T-cell (primary cell): Measurements from ENCODE around the gene PPIL1. TPM values are rescaled to one million over a fixed set of nuclear protein-coding genes. Genes with fewer than 3 reads are reported as not detected.

ENCODE experiments used
- ATAC-seq, 4 experiments: fragments of 200-7000 bp in 3 of 4; fragments of 150-1000 bp in 1 of 4; cut with Tn5 transposase; replicated peaks in 1 of 4; 1 replicate in 3 of 4; 2 replicates in 1 of 4; pipeline ENCODE4 v1.10.0; 2021; ENCODE audit warnings: moderate library complexity in 3 of 4, mild to moderate bottlenecking in 2 of 4, moderate number of reproducible peaks in 1 of 4
- CTCF ChIA-PET, 2 donors: fragments of 300-600 bp; sonication (Branson Sonifier 250); formaldehyde crosslinking; loops; one replicate each; lab custom pipeline; 2022; ENCODE audit warnings: antibody characterized with exemption in 2 of 2; lab: Charles Lee
- POLR2A ChIA-PET, 2 donors: fragments of 300-600 bp; sonication (Branson Sonifier 250); formaldehyde crosslinking; loops; one replicate each; lab custom pipeline; 2022; ENCODE audit warnings: antibody characterized with exemption in 2 of 2; lab: Charles Lee
- DNase-seq, 35 experiments: peaks; one replicate each; pipeline versions ENCODE4 v3.0.0 to v3.0.0-alpha.2; 2013 to 2023
- H3K27ac ChIP-seq: one replicate; pipeline ENCODE4 v1.5.1; 2013; ENCODE audit warnings: low read length
- H3K27me3 ChIP-seq, 2 experiments: replicated peaks in 1 of 2; 1 replicate in 1 of 2; 2 replicates in 1 of 2; pipeline versions ENCODE4 v1.6.1 to v1.7.0; 2013; ENCODE audit warnings: low read length in 1 of 2, mixed read lengths in 1 of 2; ENCODE audit not compliant: control insufficient read depth in 2 of 2, insufficient read depth in 2 of 2; ENCODE audit errors: extremely low read depth in 1 of 2
- H3K36me3 ChIP-seq, 2 donors: 1 replicate in 1 of 2; 2 replicates in 1 of 2; pipeline versions ENCODE4 v1.6.1 to v1.7.0; 2013; ENCODE audit warnings: low read length in 1 of 2; ENCODE audit not compliant: control insufficient read depth in 2 of 2, insufficient read depth in 1 of 2; ENCODE audit errors: extremely low read depth in 1 of 2
- H3K4me1 ChIP-seq, 2 experiments: 1 replicate in 1 of 2; 2 replicates in 1 of 2; pipeline versions ENCODE4 v1.6.1 to v1.7.0; 2013; ENCODE audit warnings: low read length in 2 of 2, mixed read lengths in 1 of 2; ENCODE audit not compliant: insufficient read depth in 2 of 2, control insufficient read depth in 1 of 2; ENCODE audit errors: extremely low read depth in 1 of 2
- H3K4me3 ChIP-seq, 2 donors: 1 replicate in 1 of 2; 2 replicates in 1 of 2; pipeline versions ENCODE4 v1.5.1 to v1.7.0; 2013; ENCODE audit warnings: mild to moderate bottlenecking in 2 of 2, low read length in 1 of 2, moderate library complexity in 1 of 2; ENCODE audit not compliant: control insufficient read depth in 1 of 2; ENCODE audit errors: extremely low read depth in 1 of 2
- H3K9me3 ChIP-seq: 2 replicates; pipeline ENCODE4 v1.7.0; 2013
- H3K27ac Mint-ChIP-seq, 2 donors: one replicate each; pipeline ENCODE4 v1.8.0; 2020 to 2021; ENCODE audit warnings: mild to moderate bottlenecking in 2 of 2, mixed read lengths in 2 of 2
- H3K27me3 Mint-ChIP-seq, 2 donors: one replicate each; pipeline ENCODE4 v1.8.0; 2021 to 2022; ENCODE audit warnings: mixed read lengths in 2 of 2
- H3K36me3 Mint-ChIP-seq: one replicate; pipeline ENCODE4 v1.8.0; 2021; ENCODE audit warnings: mixed read lengths
- H3K4me1 Mint-ChIP-seq, 3 donors: one replicate each; pipeline ENCODE4 v1.8.0; 2020 to 2022; ENCODE audit warnings: mixed read lengths in 3 of 3, mild to moderate bottlenecking in 1 of 3
- H3K4me3 Mint-ChIP-seq, 3 donors: one replicate each; pipeline ENCODE4 v1.8.0; 2020 to 2022; ENCODE audit warnings: mild to moderate bottlenecking in 3 of 3, mixed read lengths in 3 of 3, moderate library complexity in 3 of 3
- H3K9me3 Mint-ChIP-seq, 3 donors: one replicate each; pipeline ENCODE4 v1.8.0; 2020 to 2022; ENCODE audit warnings: mixed read lengths in 3 of 3
- WGBS: methylation state at CpG from one replicate; pipeline ENCODE4 v1.1.5; 2013; ENCODE audit warnings: missing lambda C conversion rate; ENCODE audit not compliant: insufficient coverage; 5-methylcytosine and 5-hydroxymethylcytosine counted together
- total RNA-seq, 35 experiments: library from RNA in 6 of 35; stranded (reverse) in 6 of 35; fragments of 120-200 nt in 1 of 35; gene quantifications; one replicate each; pipeline versions ENCODE4 v1.2.1 to v1.2.4 and lab custom pipeline; 2013 to 2026

Gene PPIL1
- total RNA-seq, 5 donors from 2014 or later (not counting 1 experiment from before 2014, with no cell fraction given) = 5.0 to 14.4 (median 10.6) TPM

- Histone ChIP-seq H3K36me3 (peaks cover 0 to 5% of the 10 kb centered on the region in 2 donors), H3K4me3 (no peak overlapping the region), H3K27me3 (peaks cover 0 to 4% of the 10 kb centered on the region in 2 experiments), H3K27ac (no peak overlapping the region), H3K9me3 (no peaks in the 10 kb centered on the region), H3K4me1 (no peaks in the 10 kb centered on the region)
- Mint-ChIP-seq H3K9me3 (peaks cover 0 to 11% (median 7%) of the 10 kb centered on the region in 3 donors), H3K36me3 (peaks cover 29% of the 10 kb centered on the region), H3K27me3 (no peaks in the 10 kb centered on the region), H3K4me1 (peaks cover 0 to 2% (median 0%) of the 10 kb centered on the region in 3 donors), H3K27ac (no peak overlapping the region), H3K4me3 (no peak overlapping the region)
- CTCF ChIA-PET = interaction anchor here in 1 of 2 donors (1.1 kb wide), 1 partner anchor 26 kb away, joined by 3 read pairs; no protein-coding TSS in a partner anchor
- 100% methylated on average over 3 of the region's 6 CpGs for WGBS
- POLR2A ChIA-PET = no interaction called here
- no peak for ATAC-seq
- no peak for DNase-seq
These were observed 26.6 kb downstream of the PPIL1 start for GRCh38 chr6:36847991-36848390.

DNA sequence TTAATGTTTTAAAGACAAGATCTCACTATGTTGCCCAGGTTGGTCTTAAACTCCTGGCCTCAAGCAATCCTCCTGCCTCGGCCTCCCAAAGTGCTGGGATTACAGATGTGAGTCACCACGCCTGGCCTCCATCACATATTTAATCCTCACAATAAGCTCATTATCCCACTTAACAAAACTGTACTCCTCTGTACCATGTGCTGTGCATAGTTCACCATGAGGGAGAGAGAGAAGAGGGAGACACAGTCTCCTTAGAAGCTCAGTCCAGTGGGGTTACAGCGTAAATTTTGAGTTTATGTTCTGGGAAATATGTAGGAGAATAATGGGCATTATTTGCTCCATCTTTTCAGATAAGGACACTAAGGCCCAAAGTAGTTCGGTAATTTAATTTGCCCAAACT, 27.5 kb downstream of the PPIL1 start:
- H3K4me1 ChIP-seq = no peaks in the 10 kb centered on the region
- no peaks in the 10 kb centered on the region for H3K36me3 ChIP-seq
- Mint-ChIP-seq H3K36me3 (peaks cover 23% of the 10 kb centered on the region), H3K27ac (no peak overlapping the region), H3K27me3 (no peaks in the 10 kb centered on the region), H3K4me1 (peaks cover 0 to 2% (median 0%) of the 10 kb centered on the region in 3 donors), H3K9me3 (peaks cover 0 to 11% (median 7%) of the 10 kb centered on the region in 3 donors), H3K4me3 (no peak overlapping the region)
- ChIA-PET POLR2A (no interaction called here), CTCF (interaction anchor here in 1 of 2 donors (1.1 kb wide), 1 partner anchor 26 kb away, joined by 3 read pairs; no protein-coding TSS in a partner anchor)
- H3K27me3 ChIP-seq = peaks cover 0 to 4% of the 10 kb centered on the region in 2 experiments
- WGBS = 97% methylated on average over 3 of the region's 4 CpGs
- H3K9me3 ChIP-seq = no peaks in the 10 kb centered on the region
- H3K4me3 ChIP-seq = no peak overlapping the region
- ATAC-seq (no peak), DNase-seq (no peak)
- H3K27ac ChIP-seq = no peak overlapping the region

- H3K36me3 Mint-ChIP-seq = peaks cover 5% of the 10 kb centered on the region
- H3K36me3 ChIP-seq = no peaks in the 10 kb centered on the region
- no peak overlapping the region for H3K27ac Mint-ChIP-seq
- 79% methylated on average over 4 of the region's 4 CpGs for WGBS
- peaks cover 0 to 9% of the 10 kb centered on the region in 2 donors for H3K27me3 Mint-ChIP-seq
- ATAC-seq (no peak), DNase-seq (no peak)
- H3K4me1 Mint-ChIP-seq = peaks cover 0 to 9% (median 8%) of the 10 kb centered on the region in 3 donors
- H3K27ac ChIP-seq = no peak overlapping the region
- no peak overlapping the region for H3K4me3 Mint-ChIP-seq
- POLR2A ChIA-PET = interaction anchor here in 1 of 2 donors (0.6 kb wide), 1 partner anchor 16 kb away, joined by 3 read pairs; no protein-coding TSS in a partner anchor
- peaks cover 0 to 3% (median 1%) of the 10 kb centered on the region in 3 donors for H3K9me3 Mint-ChIP-seq
- H3K4me1 ChIP-seq = peaks cover 0 to 7% of the 10 kb centered on the region in 2 experiments
- no peak overlapping the region for H3K4me3 ChIP-seq
- H3K9me3 ChIP-seq = no peaks in the 10 kb centered on the region
- CTCF ChIA-PET = no interaction called here
- peaks cover 0 to 13% of the 10 kb centered on the region in 2 experiments for H3K27me3 ChIP-seq
These were observed 29.4 kb downstream of the PPIL1 start for GRCh38 chr6:36845233-36845632.

- peaks cover 0 to 15% of the 10 kb centered on the region in 2 experiments for H3K27me3 ChIP-seq
- no peak overlapping the region for H3K27ac Mint-ChIP-seq
- H3K9me3 ChIP-seq = no peaks in the 10 kb centered on the region
- ChIA-PET CTCF (no interaction called here), POLR2A (interaction anchor here (0.6 to 0.7 kb wide), 2 partner anchors 16 to 20 kb away, joined by 3 read pairs; no protein-coding TSS in a partner anchor)
- peaks cover 0 to 12% of the 10 kb centered on the region in 2 donors for H3K27me3 Mint-ChIP-seq
- H3K27ac ChIP-seq = no peak overlapping the region
- DNase-seq (no peak), ATAC-seq (no peak)
- 95% methylated on average over 10 of the region's 19 CpGs for WGBS
- H3K4me3 ChIP-seq = no peak overlapping the region
- no peaks in the 10 kb centered on the region for H3K9me3 Mint-ChIP-seq
- no peaks in the 10 kb centered on the region for H3K36me3 ChIP-seq
- no peak overlapping the region for H3K4me3 Mint-ChIP-seq
- peaks cover 0 to 11% (median 9%) of the 10 kb centered on the region in 3 donors for H3K4me1 Mint-ChIP-seq
- H3K36me3 Mint-ChIP-seq = no peaks in the 10 kb centered on the region
- H3K4me1 ChIP-seq = peaks cover 0 to 11% of the 10 kb centered on the region in 2 experiments
These were observed 30.1 kb downstream of the PPIL1 start for GRCh38 chr6:36844232-36845170.

GRCh38 chr6:36843170-36843569, 31.4 kb downstream of the PPIL1 start:
- Histone ChIP-seq H3K27ac (no peak overlapping the region), H3K4me1 (peaks cover 0 to 18% of the 10 kb centered on the region in 2 experiments), H3K36me3 (no peaks in the 10 kb centered on the region), H3K27me3 (peaks cover 0 to 27% of the 10 kb centered on the region in 2 experiments), H3K9me3 (no peaks in the 10 kb centered on the region), H3K4me3 (no peak overlapping the region)
- WGBS = 94% methylated on average over 3 of the region's 4 CpGs
- Mint-ChIP-seq H3K9me3 (no peaks in the 10 kb centered on the region), H3K36me3 (no peaks in the 10 kb centered on the region), H3K27ac (no peak overlapping the region), H3K4me1 (peaks cover 7 to 14% (median 13%) of the 10 kb centered on the region in 3 donors), H3K27me3 (peaks cover 8 to 20% of the 10 kb centered on the region in 2 donors), H3K4me3 (no peak overlapping the region)
- no peak for DNase-seq
- ChIA-PET POLR2A (interaction anchor here in 1 of 2 donors (0.7 kb wide), 1 partner anchor 78 kb away, joined by 3 read pairs; no protein-coding TSS in a partner anchor), CTCF (no interaction called here)
- no peak for ATAC-seq

- no peak for DNase-seq
- no peak overlapping the region for H3K27ac Mint-ChIP-seq
- Histone ChIP-seq H3K9me3 (no peaks in the 10 kb centered on the region), H3K27me3 (peaks cover 0 to 36% of the 10 kb centered on the region in 2 experiments), H3K4me3 (no peak overlapping the region), H3K36me3 (no peaks in the 10 kb centered on the region), H3K27ac (no peak overlapping the region), H3K4me1 (peaks cover 0 to 18% of the 10 kb centered on the region in 2 experiments)
- no peak overlapping the region for H3K4me3 Mint-ChIP-seq
- H3K27me3 Mint-ChIP-seq = peaks cover 18 to 31% of the 10 kb centered on the region in 2 donors
- ChIA-PET POLR2A (no interaction called here), CTCF (no interaction called here)
- H3K9me3 Mint-ChIP-seq = no peaks in the 10 kb centered on the region
- peaks cover 7 to 14% (median 13%) of the 10 kb centered on the region in 3 donors for H3K4me1 Mint-ChIP-seq
- ATAC-seq = no peak
- 100% methylated on average over 1 of the region's 2 CpGs for WGBS
- H3K36me3 Mint-ChIP-seq = no peaks in the 10 kb centered on the region
These were observed 32.8 kb downstream of the PPIL1 start for GRCh38 chr6:36841756-36842155.
